H9 (cell line): ENCODE measurements around the gene CYB5B. TPM values are rescaled to one million over a fixed set of nuclear protein-coding genes. Genes with fewer than 3 reads are reported as not detected.

ENCODE experiments used
- DNase-seq: peaks from one replicate; pipeline ENCODE4 v3.0.0-alpha.2; 2017
- H2AFZ ChIP-seq: one replicate; pipeline ENCODE4 v1.6.1; 2013; ENCODE audit warnings: mild to moderate bottlenecking, low read length, control low read depth, moderate library complexity
- H2AK5ac ChIP-seq: 2 replicates; pipeline ENCODE4 v1.6.1; 2013; ENCODE audit warnings: low read length, control low read depth, mixed read lengths; ENCODE audit not compliant: insufficient read length
- H2BK120ac ChIP-seq: one replicate; pipeline ENCODE4 v1.6.1; 2013; ENCODE audit warnings: low read depth, mild to moderate bottlenecking, low read length, control low read depth, inconsistent platforms; ENCODE audit not compliant: poor library complexity, severe bottlenecking
- H2BK12ac ChIP-seq: 2 replicates; pipeline ENCODE4 v1.6.1; 2013; ENCODE audit warnings: low read length, control low read depth, mixed read lengths, low read depth; ENCODE audit not compliant: insufficient read length
- H2BK15ac ChIP-seq: 2 replicates; pipeline ENCODE4 v1.6.1; 2013; ENCODE audit warnings: low read depth, low read length, control low read depth
- H2BK20ac ChIP-seq: one replicate; pipeline ENCODE4 v1.6.1; 2013; ENCODE audit warnings: low read depth, mild to moderate bottlenecking, low read length, control low read depth, inconsistent platforms; ENCODE audit not compliant: poor library complexity, severe bottlenecking
- H2BK5ac ChIP-seq: 2 replicates; pipeline ENCODE4 v1.6.1; 2013; ENCODE audit warnings: low read length, control low read depth, mixed read lengths; ENCODE audit not compliant: insufficient read length
- H3K14ac ChIP-seq: 2 replicates; pipeline ENCODE4 v1.6.1; 2013; ENCODE audit warnings: low read length, control low read depth; ENCODE audit not compliant: insufficient read depth
- H3K18ac ChIP-seq: 2 replicates; pipeline ENCODE4 v1.6.1; 2013; ENCODE audit warnings: low read depth, mild to moderate bottlenecking, mixed read lengths, low read length, control low read depth; ENCODE audit not compliant: insufficient read length
- H3K23ac ChIP-seq: 2 replicates; pipeline ENCODE4 v1.6.1; 2013; ENCODE audit warnings: low read length, control low read depth, mixed read lengths, low read depth; ENCODE audit not compliant: insufficient read length
- H3K23me2 ChIP-seq: 2 replicates; pipeline ENCODE4 v1.6.1; 2013; ENCODE audit warnings: low read depth, mild to moderate bottlenecking, mixed read lengths, low read length, control low read depth; ENCODE audit not compliant: insufficient read length, poor library complexity, severe bottlenecking
- H3K27ac ChIP-seq: 2 replicates; pipeline ENCODE4 v1.5.1; 2013; ENCODE audit warnings: low read length, control low read depth, mixed read lengths, low read depth; ENCODE audit not compliant: insufficient read length
- H3K27me3 ChIP-seq: 2 replicates; pipeline ENCODE4 v1.6.1; 2013; ENCODE audit warnings: low read length, control low read depth, inconsistent platforms; ENCODE audit not compliant: insufficient read depth
- H3K4ac ChIP-seq: 2 replicates; pipeline ENCODE4 v1.6.1; 2013; ENCODE audit warnings: low read depth, mild to moderate bottlenecking, control low read depth, inconsistent platforms, low read length, moderate library complexity
- H3K4me1 ChIP-seq: 2 replicates; pipeline ENCODE4 v1.6.1; 2013; ENCODE audit warnings: low read length, control low read depth, inconsistent platforms; ENCODE audit not compliant: insufficient read depth
- H3K4me2 ChIP-seq: 2 replicates; pipeline ENCODE4 v1.6.1; 2013; ENCODE audit warnings: low read length, control low read depth, mixed read lengths; ENCODE audit not compliant: insufficient read length, insufficient read depth
- H3K56ac ChIP-seq: 2 replicates; pipeline ENCODE4 v1.6.1; 2013; ENCODE audit warnings: low read depth, mild to moderate bottlenecking, mixed read lengths, low read length, control low read depth; ENCODE audit not compliant: insufficient read length
- H3K79me1 ChIP-seq: 2 replicates; pipeline ENCODE4 v1.6.1; 2013; ENCODE audit warnings: low read depth, mild to moderate bottlenecking, moderate library complexity, low read length, control low read depth, inconsistent platforms; ENCODE audit not compliant: insufficient read depth, poor library complexity, severe bottlenecking
- H3K79me2 ChIP-seq: 2 replicates; pipeline ENCODE4 v1.6.1; 2013; ENCODE audit warnings: low read length, control low read depth, inconsistent platforms; ENCODE audit not compliant: insufficient read depth
- H3K9ac ChIP-seq: 2 replicates; pipeline ENCODE4 v1.6.1; 2013; ENCODE audit warnings: low read length, control low read depth, mixed read lengths; ENCODE audit not compliant: insufficient read length; ENCODE audit errors: extremely low read depth
- H3K9me3 ChIP-seq: one replicate; pipeline ENCODE4 v1.6.1; 2013; ENCODE audit warnings: low read depth, low read length, inconsistent platforms; ENCODE audit not compliant: control insufficient read depth
- H3T11ph ChIP-seq: one replicate; pipeline ENCODE4 v1.6.1; 2013; ENCODE audit warnings: mild to moderate bottlenecking, low read length, control low read depth, inconsistent platforms
- H4K20me1 ChIP-seq: one replicate; pipeline ENCODE4 v1.6.1; 2013; ENCODE audit not compliant: control insufficient read depth, insufficient read length, insufficient read depth
- H4K5ac ChIP-seq: 2 replicates; pipeline ENCODE4 v1.6.1; 2013; ENCODE audit warnings: low read depth, mild to moderate bottlenecking, mixed read lengths, low read length, control low read depth; ENCODE audit not compliant: insufficient read length
- H4K8ac ChIP-seq: replicated peaks from 2 replicates; pipeline ENCODE4 v1.6.1; 2013; ENCODE audit warnings: low read length, control low read depth, mixed read lengths, low read depth; ENCODE audit not compliant: insufficient read length
- H4K91ac ChIP-seq: 2 replicates; pipeline ENCODE4 v1.6.1; 2013; ENCODE audit warnings: low read depth, mild to moderate bottlenecking, moderate library complexity, mixed read lengths, low read length, control low read depth; ENCODE audit not compliant: insufficient read length
- H3K27ac Mint-ChIP-seq, 3 experiments: 2 replicates in 2 of 3; 3 replicates in 1 of 3; pipeline ENCODE4 v1.8.0; 2020 to 2021; ENCODE audit warnings: mixed read lengths in 3 of 3, mild to moderate bottlenecking in 1 of 3, moderate library complexity in 1 of 3
- H3K27me3 Mint-ChIP-seq: 2 replicates; pipeline ENCODE4 v1.8.0; 2021; ENCODE audit warnings: low read depth, mild to moderate bottlenecking, moderate library complexity, mixed read lengths
- H3K36me3 Mint-ChIP-seq, 3 experiments: 2 replicates in 2 of 3; 3 replicates in 1 of 3; pipeline ENCODE4 v1.8.0; 2020 to 2021; ENCODE audit warnings: low read depth in 3 of 3, mixed read lengths in 3 of 3; ENCODE audit not compliant: insufficient read depth in 1 of 3
- H3K4me1 Mint-ChIP-seq, 2 experiments: 2 replicates each; pipeline ENCODE4 v1.8.0; 2020; ENCODE audit warnings: mixed read lengths in 2 of 2
- H3K4me3 Mint-ChIP-seq, 2 experiments: 2 replicates in 1 of 2; 3 replicates in 1 of 2; pipeline ENCODE4 v1.8.0; 2020 to 2021; ENCODE audit warnings: mild to moderate bottlenecking in 2 of 2, mixed read lengths in 2 of 2, moderate library complexity in 1 of 2
- H3K9me3 Mint-ChIP-seq, 2 experiments: 2 replicates in 1 of 2; 3 replicates in 1 of 2; pipeline ENCODE4 v1.8.0; 2020; ENCODE audit warnings: mild to moderate bottlenecking in 2 of 2, mixed read lengths in 2 of 2, moderate library complexity in 1 of 2
- CTCF ChIP-seq: fragments of 200-600 bp; sonication (generic); conservative IDR thresholded peaks from 3 replicates; pipeline ENCODE4 v1.8.0; 2021; ENCODE audit warnings: antibody characterized with exemption, mild to moderate bottlenecking
- WGBS: extraction: QIAGEN DNeasy Blood & Tissue Kit; methylation state at CpG from one replicate; pipeline ENCODE4 v1.1.7; 2013; ENCODE audit warnings: missing lambda C conversion rate, low lambda C conversion rate, mixed read lengths; ENCODE audit not compliant: insufficient read length; ENCODE audit errors: extremely low coverage; 5-methylcytosine and 5-hydroxymethylcytosine counted together
- total RNA-seq: library from RNA; stranded (reverse); gene quantifications from 2 replicates; pipeline ENCODE4 v1.2.1, GENCODE V29; 2021

CYB5B gene
- total RNA-seq, 1 experiment from 2014 or later = 126 TPM

- Mint-ChIP-seq H3K27me3 (no peaks in the 10 kb centered on the region; the same call in 1 of the 2 replicates), H3K27ac (no peak overlapping the region), H3K4me3 (no peak overlapping the region), H3K4me1 (peaks cover 15 to 22% of the 10 kb centered on the region in 2 experiments), H3K36me3 (no peaks in the 10 kb centered on the region), H3K9me3 (no peaks in the 10 kb centered on the region)
- Histone ChIP-seq H3K27ac (no peak overlapping the region), H3K56ac (no peak overlapping the region), H3K9me3 (no peaks in the 10 kb centered on the region), H2AFZ (no peak overlapping the region), H2BK12ac (no peak overlapping the region), H3K9ac (no peak overlapping the region), H3K23me2 (no peaks in the 10 kb centered on the region), H4K91ac (no peak overlapping the region), H3K23ac (no peak overlapping the region), H4K8ac (no peak overlapping the region), H3K79me2 (no peaks in the 10 kb centered on the region), H3K14ac (no peak overlapping the region), H2BK20ac (no peak overlapping the region), H4K5ac (no peak overlapping the region), H3K18ac (no peak overlapping the region), H2AK5ac (no peak overlapping the region), H3K4me2 (no peak overlapping the region), H2BK120ac (no peak overlapping the region), H3K4ac (no peak overlapping the region), H3T11ph (no peak overlapping the region), H2BK5ac (no peak overlapping the region), H3K4me1 (no peaks in the 10 kb centered on the region), H3K79me1 (no peaks in the 10 kb centered on the region), H3K27me3 (no peaks in the 10 kb centered on the region), H2BK15ac (no peak overlapping the region), H4K20me1 (no peaks in the 10 kb centered on the region)
- no CpG with 5 or more reads among the region's 11 CpGs for WGBS
- DNase-seq = no peak
- no peak for TF ChIP-seq CTCF
These were observed 75.3 kb downstream of the CYB5B start for GRCh38 chr16:69499541-69500230.
